BE2C (cell line): ENCODE data around the gene ATP6V0A1.
"Not testable (repeated sequence)": the region's sequence is repeated elsewhere in the genome, so short reads cannot be mapped to it uniquely, and the experiment has no call there.

ENCODE experiments used
- DNase-seq: peaks from one replicate; pipeline ENCODE4 v3.0.0-alpha.2; 2020
- H3K27me3 ChIP-seq: fragments of 250-450 bp; sonication (Bioruptor Pico); 2 replicates; pipeline ENCODE4 v1.5.1; 2020; ENCODE audit warnings: mild to moderate bottlenecking
- H3K36me3 ChIP-seq: fragments of 250-450 bp; sonication (Bioruptor Pico); 2 replicates; pipeline ENCODE4 v1.5.1; 2020; ENCODE audit warnings: mild to moderate bottlenecking
- H3K4me1 ChIP-seq: fragments of 250-450 bp; sonication (Bioruptor Pico); 2 replicates; pipeline ENCODE4 v1.5.1; 2020
- H3K4me3 ChIP-seq: 2 replicates; pipeline ENCODE4 v1.5.1; 2011; ENCODE audit warnings: low read depth, low read length
- H3K9me3 ChIP-seq: fragments of 250-450 bp; sonication (Bioruptor Pico); 2 replicates; pipeline ENCODE4 v1.5.1; 2020
- CTCF ChIP-seq: IDR thresholded peaks from 2 replicates; pipeline ENCODE4 v1.5.1; 2012; ENCODE audit warnings: mild to moderate bottlenecking, low read depth, low read length

ATP6V0A1 gene

DNA sequence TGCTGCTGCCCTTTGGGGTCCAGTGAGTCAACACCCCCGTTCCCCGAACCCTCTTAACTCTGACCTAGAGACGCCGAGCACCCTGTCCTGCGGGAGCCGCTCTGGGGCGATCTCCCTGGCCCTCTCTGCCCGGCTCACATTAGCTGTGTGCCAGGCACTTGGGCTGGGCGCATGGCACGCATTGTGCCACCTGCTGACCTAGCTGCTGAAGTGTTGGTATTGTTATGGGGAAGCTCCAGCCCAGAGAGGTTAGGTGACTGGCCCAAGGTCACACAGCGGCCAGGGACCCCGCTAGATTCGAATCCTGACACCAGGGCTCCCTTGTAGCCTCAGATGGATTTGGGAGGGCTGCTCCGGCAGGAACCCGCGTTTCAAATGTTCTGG lies 95.2 kb downstream of the ATP6V0A1 start:
- H3K9me3 ChIP-seq, result no peaks in the 10 kb centered on the region
- H3K27me3 ChIP-seq, result no peaks in the 10 kb centered on the region

GRCh38 chr17:42554250-42555121 lies 95.8 kb downstream of the ATP6V0A1 start:
- H3K9me3 ChIP-seq, result no peaks in the 10 kb centered on the region
- H3K27me3 ChIP-seq, result no peaks in the 10 kb centered on the region
- DNase-seq, result peak; percentile 94
- peak overlapping the region; percentile 91 for H3K4me3 ChIP-seq
- no peak for TF ChIP-seq CTCF
- H3K36me3 ChIP-seq, result no peaks in the 10 kb centered on the region
- no peaks in the 10 kb centered on the region for H3K4me1 ChIP-seq

More for the DNA sequence above, 95.2 kb downstream of the ATP6V0A1 start:
- no peak for TF ChIP-seq CTCF
- no peaks in the 10 kb centered on the region for H3K36me3 ChIP-seq
- DNase-seq, result no peak
- no peaks in the 10 kb centered on the region for H3K4me1 ChIP-seq
- peak overlapping the region; percentile 91 for H3K4me3 ChIP-seq

DNA sequence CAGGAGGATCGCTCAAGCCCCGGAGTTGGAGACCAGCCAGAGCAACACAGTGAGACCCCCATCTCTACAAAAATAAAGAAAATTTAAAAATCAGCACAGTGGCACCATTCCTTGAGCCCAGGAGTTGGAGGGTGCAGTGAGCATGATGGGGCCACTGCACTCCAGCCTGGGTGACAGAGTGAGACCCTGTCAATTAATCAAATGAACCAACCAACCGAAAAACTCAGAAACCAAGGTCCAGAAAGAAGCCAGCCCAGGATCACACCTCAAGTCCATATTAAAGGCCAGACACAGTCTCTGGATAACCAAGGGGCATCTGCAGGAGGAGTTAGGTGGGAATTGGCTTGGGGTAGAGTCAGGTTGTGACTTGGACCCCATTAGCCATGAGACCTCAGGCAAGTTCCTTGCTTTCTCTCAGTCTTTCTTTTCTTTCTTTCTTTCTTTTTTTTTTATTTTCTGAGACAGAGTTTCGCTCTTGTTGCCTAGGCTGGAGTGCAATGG lies 96.5 kb downstream of the ATP6V0A1 start:
- no peak for DNase-seq
- no peak for TF ChIP-seq CTCF
- Histone ChIP-seq H3K27me3 (no peaks in the 10 kb centered on the region), H3K4me3 (peak overlapping the region; percentile 91), H3K4me1 (no peaks in the 10 kb centered on the region), H3K36me3 (no peaks in the 10 kb centered on the region), H3K9me3 (no peaks in the 10 kb centered on the region)

GRCh38 chr17:42555961-42556617 lies 97.4 kb downstream of the ATP6V0A1 start:
- TF ChIP-seq CTCF, result peak; percentile 35
- H3K36me3 ChIP-seq, H3K4me3 ChIP-seq: not testable (repeated sequence)

GRCh38 chr17:42559075-42559474 lies 100.4 kb downstream of the ATP6V0A1 start:
- H3K9me3 ChIP-seq, result no peaks in the 10 kb centered on the region
- no peaks in the 10 kb centered on the region; the same call in 1 of the 2 replicates for H3K4me1 ChIP-seq
- H3K27me3 ChIP-seq, result no peaks in the 10 kb centered on the region
- H3K4me3 ChIP-seq, result no peak overlapping the region
- TF ChIP-seq CTCF, result no peak
- peaks cover 4% of the 10 kb centered on the region; the same call in 1 of the 2 replicates for H3K36me3 ChIP-seq
- DNase-seq, result no peak

More at GRCh38 chr17:42555961-42556617, 97.4 kb downstream of the ATP6V0A1 start:
- H3K4me1 ChIP-seq, H3K27me3 ChIP-seq, H3K9me3 ChIP-seq: not testable (repeated sequence)
- peak; percentile 53 for DNase-seq
